IMR-90 (cell line): ENCODE data around the gene CFP. TPM values are rescaled to one million over a fixed set of nuclear protein-coding genes. Genes with fewer than 3 reads are reported as not detected.

Experiments used
- ATAC-seq: fragments of 200-7000 bp; cut with Tn5 transposase; 2 replicates; pipeline ENCODE4 v1.9.1; 2020; ENCODE audit warnings: low read depth, mild to moderate bottlenecking, moderate library complexity
- BruUV-seq: library from RNA; stranded (reverse); fragments of 400-500 nt; replicated peaks from 2 replicates; lab custom pipeline; 2021; lab: Mats Ljungman, UMichigan
- CTCF ChIA-PET: fragments of 300-600 bp; formaldehyde crosslinking; extraction: SDS; loops from one replicate; lab custom pipeline; 2021; ENCODE audit warnings: antibody characterized with exemption; lab: Yijun Ruan, JAX
- POLR2A ChIA-PET: fragments of 300-600 bp; sonication (Branson Sonifier 250); formaldehyde crosslinking; loops from one replicate; lab custom pipeline; 2022; ENCODE audit warnings: antibody characterized with exemption; ENCODE audit not compliant: unreplicated experiment; lab: Charles Lee
- DNase-seq: peaks from one replicate; pipeline ENCODE4 v3.0.0; 2013
- H2AFZ ChIP-seq: replicated peaks from 2 replicates; pipeline ENCODE3; 2013; ENCODE audit warnings: low read length, mild to moderate bottlenecking; ENCODE audit not compliant: poor library complexity
- H2AK5ac ChIP-seq: 2 replicates; pipeline ENCODE4 v1.6.1; 2013; ENCODE audit warnings: low read depth, low read length, inconsistent platforms
- H2AK9ac ChIP-seq: replicated peaks from 2 replicates; pipeline ENCODE3; 2013; ENCODE audit warnings: mild to moderate bottlenecking, low read depth, low read length, moderate library complexity; ENCODE audit not compliant: poor library complexity
- H2BK120ac ChIP-seq: 2 replicates; pipeline ENCODE4 v1.6.1; 2013; ENCODE audit warnings: low read depth, low read length, inconsistent platforms
- H2BK15ac ChIP-seq: 3 replicates; pipeline ENCODE4 v1.6.1; 2013; ENCODE audit warnings: low read depth, low read length, inconsistent platforms
- H2BK20ac ChIP-seq: 2 replicates; pipeline ENCODE4 v1.6.1; 2013; ENCODE audit warnings: low read depth, mild to moderate bottlenecking, inconsistent platforms, low read length, moderate library complexity
- H2BK5ac ChIP-seq: 2 replicates; pipeline ENCODE4 v1.6.1; 2013; ENCODE audit warnings: mild to moderate bottlenecking, low read depth, low read length, inconsistent platforms; ENCODE audit not compliant: poor library complexity, severe bottlenecking
- H3K14ac ChIP-seq: replicated peaks from 2 replicates; pipeline ENCODE4 v1.6.1; 2013; ENCODE audit warnings: low read depth, low read length, inconsistent platforms
- H3K18ac ChIP-seq: 2 replicates; pipeline ENCODE4 v1.6.1; 2013; ENCODE audit warnings: low read depth, low read length, control low read depth
- H3K23ac ChIP-seq: 2 replicates; pipeline ENCODE4 v1.6.1; 2013; ENCODE audit warnings: low read depth, low read length, inconsistent platforms
- H3K27ac ChIP-seq: 2 replicates; pipeline ENCODE4 v1.5.1; 2013; ENCODE audit warnings: mild to moderate bottlenecking, control low read depth, low read length; ENCODE audit not compliant: insufficient read depth
- H3K27me3 ChIP-seq: 2 replicates; pipeline ENCODE4 v1.6.1; 2013; ENCODE audit warnings: low read length; ENCODE audit not compliant: control insufficient read depth, insufficient read depth
- H3K36me3 ChIP-seq: 2 replicates; pipeline ENCODE4 v1.6.1; 2013; ENCODE audit warnings: low read length, mixed read lengths; ENCODE audit not compliant: control insufficient read depth, insufficient read depth
- H3K4ac ChIP-seq: 2 replicates; pipeline ENCODE4 v1.6.1; 2013; ENCODE audit warnings: low read depth, low read length, inconsistent platforms
- H3K4me1 ChIP-seq: 2 replicates; pipeline ENCODE4 v1.6.1; 2013; ENCODE audit warnings: low read length, mixed read lengths; ENCODE audit not compliant: control insufficient read depth, insufficient read depth
- H3K4me2 ChIP-seq: 2 replicates; pipeline ENCODE4 v1.6.1; 2013; ENCODE audit warnings: low read depth, mild to moderate bottlenecking, control low read depth, low read length, moderate library complexity
- H3K4me3 ChIP-seq: 2 replicates; pipeline ENCODE4 v1.5.1; 2013; ENCODE audit warnings: low read depth, mild to moderate bottlenecking, control low read depth, low read length, moderate library complexity; ENCODE audit not compliant: insufficient read depth
- H3K56ac ChIP-seq: 2 replicates; pipeline ENCODE4 v1.6.1; 2013; ENCODE audit warnings: low read length, inconsistent platforms; ENCODE audit not compliant: insufficient read depth; ENCODE audit errors: extremely low read depth
- H3K79me1 ChIP-seq, 2 experiments: 2 replicates each; pipeline ENCODE4 v1.6.1; 2013; ENCODE audit warnings: low read length in 2 of 2, inconsistent platforms in 1 of 2, low read depth in 1 of 2
- H3K9ac ChIP-seq: 2 replicates; pipeline ENCODE4 v1.6.1; 2013; ENCODE audit warnings: low read depth, low read length, control low read depth
- H3K9me1 ChIP-seq: 2 replicates; pipeline ENCODE4 v1.6.1; 2013; ENCODE audit warnings: low read length, inconsistent platforms; ENCODE audit not compliant: insufficient read depth
- H3K9me3 ChIP-seq: 2 replicates; pipeline ENCODE4 v1.6.1; 2013; ENCODE audit warnings: low read length; ENCODE audit not compliant: control insufficient read depth, insufficient read depth
- H4K20me1 ChIP-seq: 2 replicates; pipeline ENCODE4 v1.6.1; 2013; ENCODE audit warnings: low read length, inconsistent platforms; ENCODE audit not compliant: insufficient read depth
- H4K5ac ChIP-seq: 2 replicates; pipeline ENCODE4 v1.6.1; 2013; ENCODE audit warnings: mild to moderate bottlenecking, low read depth, low read length, control low read depth
- H4K8ac ChIP-seq, 2 experiments: 2 replicates each; pipeline ENCODE4 v1.6.1; 2013; ENCODE audit warnings: low read depth in 2 of 2, low read length in 2 of 2, control low read depth in 1 of 2, inconsistent platforms in 1 of 2
- H4K91ac ChIP-seq: 2 replicates; pipeline ENCODE4 v1.6.1; 2013; ENCODE audit warnings: low read depth, low read length, inconsistent platforms; ENCODE audit not compliant: insufficient read depth
- BHLHE40 ChIP-seq: fragments of 150-350 bp; IDR thresholded peaks from 2 replicates; pipeline ENCODE4 v1.6.1; 2016; ENCODE audit warnings: mild to moderate bottlenecking, low read depth, low read length
- CHD1 ChIP-seq: IDR thresholded peaks from 2 replicates; pipeline ENCODE4 v1.6.1; 2012; ENCODE audit warnings: low read depth, low read length, improper control_type of control experiment
- CTCF ChIP-seq: conservative IDR thresholded peaks from 2 replicates; pipeline ENCODE4 v1.5.1; 2012; ENCODE audit warnings: mild to moderate bottlenecking, low read depth, low read length, improper control_type of control experiment
- ELK1 ChIP-seq: fragments of 150-350 bp; IDR thresholded peaks from 2 replicates; pipeline ENCODE4 v1.6.1; 2016; ENCODE audit warnings: low read depth, mild to moderate bottlenecking, low read length, moderate library complexity, borderline replicate concordance
- FOS ChIP-seq: fragments of 150-350 bp; IDR thresholded peaks from 2 replicates; pipeline ENCODE4 v1.6.1; 2016; ENCODE audit warnings: low read depth, low read length
- MAFK ChIP-seq: IDR thresholded peaks from 2 replicates; pipeline ENCODE4 v1.6.1; 2012; ENCODE audit warnings: low read depth, low read length, improper control_type of control experiment
- MXI1 ChIP-seq: IDR thresholded peaks from 2 replicates; pipeline ENCODE4 v1.6.1; 2012; ENCODE audit warnings: low read depth, mild to moderate bottlenecking, low read length, moderate library complexity, borderline replicate concordance
- RCOR1 ChIP-seq: IDR thresholded peaks from 2 replicates; pipeline ENCODE4 v1.6.1; 2012; ENCODE audit warnings: mild to moderate bottlenecking, low read length, improper control_type of control experiment; ENCODE audit not compliant: insufficient replicate concordance
- SMC3 ChIP-seq: fragments of 150-350 bp; IDR thresholded peaks from 2 replicates; pipeline ENCODE4 v1.6.1; 2016; ENCODE audit warnings: low read depth, mild to moderate bottlenecking, antibody characterized with exemption, low read length, moderate library complexity
- WGBS, 2 experiments: methylation state at CpG; one replicate each; pipeline versions ENCODE4 v1.1.5 to v1.1.7; 2013; ENCODE audit warnings: missing lambda C conversion rate in 2 of 2; ENCODE audit not compliant: insufficient read length in 1 of 2; ENCODE audit errors: extremely low coverage in 2 of 2; 5-methylcytosine and 5-hydroxymethylcytosine counted together
- dilution Hi-C: fragments of 300-500 bp; cut with HindIII; formaldehyde crosslinking; loops from one replicate; pipeline ENCODE4 v1.14.3; 2018; ENCODE audit warnings: low sequenced_read_pairs; ENCODE audit not compliant: unreplicated experiment
- in situ Hi-C: fragments of 300-500 bp; cut with MboI; formaldehyde crosslinking; loops from 3 replicates; pipeline ENCODE4 v1.14.3; 2019; ENCODE audit warnings: low sequenced_read_pairs, inconsistent platforms, mixed read lengths
- intact Hi-C: fragments of 100-400 bp; cut with micrococcal nuclease; formaldehyde crosslinking; loops from 2 replicates; pipeline ENCODE4 v1.10.0; 2022
- polyA plus RNA-seq, 3 experiments: library from polyadenylated mRNA; depleted of rRNA; stranded (reverse); fragments of >200 nt; gene quantifications; 2 replicates each; pipeline ENCODE4 v1.2.3, GENCODE V29; 2012; ENCODE audit warnings: low replicate concordance in 1 of 3
- total RNA-seq: library from RNA; depleted of rRNA; stranded (reverse); fragments of >200 nt; gene quantifications from 2 replicates; pipeline ENCODE4 v1.2.3, GENCODE V29; 2012

Gene CFP
- total and polyA plus RNA-seq, 2 of the 4 experiments (the other 2 are of a cell fraction): under 0.01 to 0.14 TPM

DNA sequence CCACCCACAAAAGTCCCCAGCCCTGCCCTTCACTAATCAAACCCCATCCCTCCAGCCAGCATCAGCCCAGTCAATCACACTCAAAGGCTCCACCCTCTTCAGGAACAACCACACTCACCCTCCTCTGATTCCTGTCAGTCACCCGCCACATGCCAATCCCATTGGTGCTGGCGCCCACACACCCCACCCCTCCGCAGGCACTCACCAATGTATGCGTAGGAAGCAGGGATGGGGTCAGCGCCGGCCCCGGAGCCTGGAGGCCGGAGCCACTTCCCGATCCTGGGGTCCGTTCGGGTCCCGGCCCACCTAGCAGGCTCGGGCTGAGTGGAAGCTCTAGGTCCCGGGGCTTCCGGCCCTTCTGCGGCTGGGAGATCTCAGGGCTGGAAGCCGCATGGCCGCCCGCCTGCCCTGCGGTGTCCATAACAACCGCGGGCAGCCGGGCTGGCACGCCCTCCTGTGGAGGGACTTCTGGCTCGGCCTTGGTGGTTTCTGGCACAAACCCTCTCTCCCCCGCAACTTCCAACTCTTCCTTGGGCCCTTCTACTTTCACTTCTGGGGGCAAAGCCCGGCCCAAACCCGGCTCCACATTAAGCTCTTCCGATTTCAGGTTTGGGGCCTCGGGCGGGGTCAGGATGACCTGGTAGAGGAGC lies 7.9 kb upstream of the CFP start:
- H2AK9ac ChIP-seq: peak overlapping the region; percentile 19
- no peak overlapping the region for H2AK5ac ChIP-seq
- intact Hi-C loops: no loop called here
- H4K8ac ChIP-seq: no peak overlapping the region
- no peak overlapping the region for H4K91ac ChIP-seq
- ChIA-PET POLR2A (no interaction called here), CTCF (no interaction called here)
- H3K18ac ChIP-seq: no peak overlapping the region
- H2BK15ac ChIP-seq: no peak overlapping the region
- H4K5ac ChIP-seq: no peak overlapping the region
- H2BK20ac ChIP-seq: no peak overlapping the region
- no peak overlapping the region for H3K56ac ChIP-seq
- WGBS, 2 experiments: 90% methylated on average over 6 of the region's 31 CpGs; no CpG with 5 or more reads in 1 of the 2 experiments
- H2AFZ ChIP-seq: no peak overlapping the region
- H3K4ac ChIP-seq: no peak overlapping the region
- no peak overlapping the region for H3K23ac ChIP-seq
- no peak overlapping the region for H2BK5ac ChIP-seq
- H3K9ac ChIP-seq: no peak overlapping the region
- ATAC-seq: no peak
- BruUV-seq: no TSS peak
- H3K36me3 ChIP-seq: peaks cover 40% of the 10 kb centered on the region
- dilution Hi-C loops: no loop called here
- H3K14ac ChIP-seq: no peak overlapping the region
- H3K4me1 ChIP-seq: no peaks in the 10 kb centered on the region
- no peaks in the 10 kb centered on the region; the same call in 1 of the 2 replicates for H4K20me1 ChIP-seq
- TF ChIP-seq CTCF: no peak
- TF ChIP-seq RCOR1: no peak
- no peak for TF ChIP-seq SMC3
- TF ChIP-seq FOS: no peak
- no peak for TF ChIP-seq BHLHE40
- no peak for TF ChIP-seq MXI1
- TF ChIP-seq MAFK: no peak
- TF ChIP-seq ELK1: no peak
- no peak for TF ChIP-seq CHD1
- no peaks in the 10 kb centered on the region for H3K9me1 ChIP-seq
- H3K27me3 ChIP-seq: no peaks in the 10 kb centered on the region
- in situ Hi-C loops: loop anchor here (25.0 kb wide), 1 partner anchor 425 kb away; the partner anchor contains the start of gene CDK16
- H3K4me2 ChIP-seq: no peak overlapping the region
- DNase-seq: no peak
- peaks cover 2% of the 10 kb centered on the region; the same call in 1 of the 2 replicates for H3K9me3 ChIP-seq
- H3K79me1 ChIP-seq: peaks cover 0 to 4% of the 10 kb centered on the region in 2 experiments; a peak in 2 of 4 replicates
- no peak overlapping the region for H2BK120ac ChIP-seq
- no peak overlapping the region for H3K4me3 ChIP-seq
- H3K27ac ChIP-seq: no peak overlapping the region
